ENCODE measurements around the gene GABRG3. TPM values are rescaled to one million over a fixed set of nuclear protein-coding genes. Genes with fewer than 3 reads are reported as not detected.

The GABRG3 gene
- total and polyA plus RNA-seq, 4 experiments from 2014 or later, result not detected

DNA sequence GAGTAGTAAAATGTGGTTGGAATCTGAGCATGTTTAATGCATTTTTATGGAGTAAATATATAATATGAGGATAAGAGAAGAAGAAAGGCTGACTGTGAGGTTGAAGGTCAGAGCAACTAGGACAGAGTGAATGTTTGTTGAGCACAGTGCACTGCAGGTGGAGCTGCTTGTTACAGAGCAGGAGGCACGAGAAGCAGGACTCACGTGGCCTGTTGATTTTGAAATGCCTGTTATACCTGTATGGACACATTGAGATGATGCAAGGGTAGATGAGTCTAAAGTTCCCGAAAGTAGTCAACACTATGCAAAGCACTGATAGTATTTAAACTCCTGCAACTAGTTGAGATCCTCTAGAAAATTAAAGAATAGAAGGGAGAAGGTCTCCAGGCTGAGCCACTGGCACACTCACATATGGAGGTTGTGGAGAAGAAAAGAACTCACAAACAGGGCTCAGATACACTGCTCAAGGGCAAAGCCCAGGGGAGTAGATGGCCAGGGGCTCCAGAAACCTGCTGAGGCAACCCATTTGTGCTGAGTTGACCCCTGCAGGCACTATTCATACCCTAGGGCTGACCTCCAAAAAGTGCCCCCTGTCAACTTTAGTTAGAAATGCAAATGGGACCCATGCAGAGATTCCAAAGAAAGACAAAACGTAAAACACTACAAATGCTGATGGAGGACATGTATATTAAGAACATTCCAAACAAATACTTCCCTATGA, 541.5 kb downstream of the GABRG3 start:
- no peaks in the 10 kb centered on the region for H3K4me1 Mint-ChIP-seq
- intact Hi-C loops (cut with micrococcal nuclease), result no loop called here
- H3K4me3 Mint-ChIP-seq, result no peak overlapping the region
- Histone ChIP-seq H3K4me3 (ENCODE audit: low read length in 2 of 2) (no peak overlapping the region), H3K4me1 (ENCODE audit: insufficient read depth, low read length) (no peaks in the 10 kb centered on the region), H3K27me3 (ENCODE audit: insufficient read depth, low read length) (no peaks in the 10 kb centered on the region), H3K9me3 (ENCODE audit: control insufficient read depth in 1 of 2, low read length in 2 of 2) (no peaks in the 10 kb centered on the region), H3K36me3 (ENCODE audit: insufficient read depth, low read length) (no peaks in the 10 kb centered on the region), H3K27ac (ENCODE audit: low read depth, low read length) (no peak overlapping the region)
- ChIA-PET CTCF (ENCODE audit: partially characterized antibody) (no interaction called here), POLR2A (ENCODE audit: partially characterized antibody) (no interaction called here)
- H3K9me3 Mint-ChIP-seq, result peaks cover 7 to 41% (median 22%) of the 10 kb centered on the region in 8 donors
- DNase-seq, result no peak
- H3K27ac Mint-ChIP-seq, result no peak overlapping the region
- no peaks in the 10 kb centered on the region for H3K36me3 Mint-ChIP-seq
- H3K27me3 Mint-ChIP-seq, result no peaks in the 10 kb centered on the region

DNA sequence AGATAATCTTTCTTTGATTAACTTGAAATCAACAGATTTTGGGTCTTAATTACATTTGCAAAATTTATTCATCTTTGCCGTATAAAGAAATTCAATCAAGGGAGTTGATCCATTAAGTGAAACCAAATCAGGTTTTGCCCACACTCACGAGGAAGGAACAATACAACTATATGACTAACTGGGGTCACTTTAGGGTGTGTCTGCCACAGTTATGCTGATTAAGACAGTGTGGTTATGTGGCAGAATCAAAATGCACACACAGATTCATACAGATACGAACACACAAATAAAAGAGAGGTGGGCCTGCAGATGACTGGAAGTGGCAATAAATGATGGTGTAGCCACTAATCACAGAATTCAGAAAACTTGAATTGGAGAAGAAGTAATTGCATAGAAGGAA, 543.5 kb downstream of the GABRG3 start:
- no peak for DNase-seq
- Mint-ChIP-seq H3K27me3 (no peaks in the 10 kb centered on the region), H3K36me3 (no peaks in the 10 kb centered on the region), H3K9me3 (peaks cover 5 to 39% (median 24%) of the 10 kb centered on the region in 8 donors), H3K27ac (no peak overlapping the region), H3K4me3 (no peak overlapping the region), H3K4me1 (no peaks in the 10 kb centered on the region)
- ChIA-PET POLR2A (ENCODE audit: partially characterized antibody) (no interaction called here), CTCF (ENCODE audit: partially characterized antibody) (no interaction called here)
- Histone ChIP-seq H3K27ac (ENCODE audit: low read depth, low read length) (no peak overlapping the region), H3K27me3 (ENCODE audit: insufficient read depth, low read length) (no peaks in the 10 kb centered on the region), H3K4me3 (ENCODE audit: low read length in 2 of 2) (no peak overlapping the region), H3K36me3 (ENCODE audit: insufficient read depth, low read length) (no peaks in the 10 kb centered on the region), H3K9me3 (ENCODE audit: control insufficient read depth in 1 of 2, low read length in 2 of 2) (no peaks in the 10 kb centered on the region), H3K4me1 (ENCODE audit: insufficient read depth, low read length) (no peaks in the 10 kb centered on the region)
- intact Hi-C loops (cut with micrococcal nuclease), result no loop called here

DNA sequence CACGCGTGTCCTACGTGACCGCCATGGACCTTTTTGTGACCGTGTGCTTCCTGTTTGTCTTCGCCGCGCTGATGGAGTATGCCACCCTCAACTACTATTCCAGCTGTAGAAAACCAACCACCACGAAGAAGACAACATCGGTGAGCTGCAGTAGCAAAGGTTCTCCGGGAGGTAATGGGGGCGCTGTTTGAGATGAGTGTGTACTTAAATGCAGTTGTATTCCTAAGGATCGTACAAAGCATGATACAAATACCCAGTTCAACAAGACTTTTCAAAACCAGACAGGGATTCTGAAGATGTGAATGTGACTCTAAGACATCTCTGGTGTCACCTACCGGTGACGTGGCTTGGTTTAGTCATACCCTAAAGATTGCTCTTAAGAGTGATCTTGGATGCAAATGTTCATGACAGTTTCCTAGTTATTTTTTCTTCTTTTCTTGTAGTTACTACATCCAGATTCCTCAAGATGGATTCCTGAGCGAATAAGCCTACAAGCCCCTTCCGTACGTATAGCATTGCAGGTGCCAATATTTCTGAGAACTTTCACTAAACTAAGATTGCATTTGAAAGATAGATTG, 556.6 kb downstream of the GABRG3 start:
- intact Hi-C loops (cut with micrococcal nuclease), result no loop called here
- no peaks in the 10 kb centered on the region for H3K4me1 Mint-ChIP-seq
- H3K27me3 ChIP-seq (ENCODE audit: insufficient read depth, low read length), result no peaks in the 10 kb centered on the region
- peaks cover 0 to 2% of the 10 kb centered on the region in 2 donors for H3K36me3 Mint-ChIP-seq
- peaks cover 0 to 34% (median 14%) of the 10 kb centered on the region in 8 donors for H3K9me3 Mint-ChIP-seq
- no peak overlapping the region for H3K27ac Mint-ChIP-seq
- H3K4me3 Mint-ChIP-seq, result no peak overlapping the region
- no peaks in the 10 kb centered on the region for H3K27me3 Mint-ChIP-seq
- no peaks in the 10 kb centered on the region for H3K4me1 ChIP-seq (ENCODE audit: insufficient read depth, low read length)
- no peak overlapping the region for H3K4me3 ChIP-seq (ENCODE audit: low read length in 2 of 2)
- H3K27ac ChIP-seq (ENCODE audit: low read depth, low read length), result no peak overlapping the region
- POLR2A ChIA-PET (ENCODE audit: partially characterized antibody), result no interaction called here
- CTCF ChIA-PET (ENCODE audit: partially characterized antibody), result no interaction called here
- no peak for DNase-seq
- no peaks in the 10 kb centered on the region for H3K36me3 ChIP-seq (ENCODE audit: insufficient read depth, low read length)
- H3K9me3 ChIP-seq (ENCODE audit: control insufficient read depth in 1 of 2, low read length in 2 of 2), result peaks cover 0 to under 1% of the 10 kb centered on the region in 2 donors

DNA sequence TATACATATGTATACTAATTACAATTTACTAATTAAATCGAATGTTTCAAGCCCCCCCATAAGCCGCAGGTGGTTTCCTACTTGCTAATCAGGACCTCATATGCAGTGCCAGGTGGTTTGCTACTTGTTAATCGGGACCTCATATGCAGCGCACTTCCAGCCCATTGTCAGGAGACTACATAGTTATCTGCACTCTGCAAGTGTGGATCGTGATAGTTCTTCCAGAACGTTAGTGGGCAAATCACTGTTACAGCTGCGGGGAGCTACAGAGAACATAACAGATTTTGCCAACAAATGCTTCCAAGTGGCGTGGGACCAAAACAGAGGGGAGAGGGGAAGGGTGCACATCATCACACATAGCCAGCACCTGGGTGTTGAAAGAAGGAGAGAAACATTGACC, 558.4 kb downstream of the GABRG3 start:
- intact Hi-C loops (cut with micrococcal nuclease), result no loop called here
- Histone ChIP-seq H3K4me1 (ENCODE audit: insufficient read depth, low read length) (no peaks in the 10 kb centered on the region), H3K36me3 (ENCODE audit: insufficient read depth, low read length) (no peaks in the 10 kb centered on the region), H3K9me3 (ENCODE audit: control insufficient read depth in 1 of 2, low read length in 2 of 2) (peaks cover 0 to 5% of the 10 kb centered on the region in 2 donors), H3K27ac (ENCODE audit: low read depth, low read length) (no peak overlapping the region), H3K4me3 (ENCODE audit: low read length in 2 of 2) (no peak overlapping the region), H3K27me3 (ENCODE audit: insufficient read depth, low read length) (no peaks in the 10 kb centered on the region)
- ChIA-PET CTCF (ENCODE audit: partially characterized antibody) (no interaction called here), POLR2A (ENCODE audit: partially characterized antibody) (no interaction called here)
- no peaks in the 10 kb centered on the region for H3K27me3 Mint-ChIP-seq
- H3K9me3 Mint-ChIP-seq, result peaks cover 0 to 32% (median 8%) of the 10 kb centered on the region in 8 donors
- no peak overlapping the region for H3K27ac Mint-ChIP-seq
- H3K36me3 Mint-ChIP-seq, result peaks cover 0 to 4% of the 10 kb centered on the region in 2 donors
- DNase-seq, result no peak
- H3K4me3 Mint-ChIP-seq, result no peak overlapping the region
- no peaks in the 10 kb centered on the region for H3K4me1 Mint-ChIP-seq

DNA sequence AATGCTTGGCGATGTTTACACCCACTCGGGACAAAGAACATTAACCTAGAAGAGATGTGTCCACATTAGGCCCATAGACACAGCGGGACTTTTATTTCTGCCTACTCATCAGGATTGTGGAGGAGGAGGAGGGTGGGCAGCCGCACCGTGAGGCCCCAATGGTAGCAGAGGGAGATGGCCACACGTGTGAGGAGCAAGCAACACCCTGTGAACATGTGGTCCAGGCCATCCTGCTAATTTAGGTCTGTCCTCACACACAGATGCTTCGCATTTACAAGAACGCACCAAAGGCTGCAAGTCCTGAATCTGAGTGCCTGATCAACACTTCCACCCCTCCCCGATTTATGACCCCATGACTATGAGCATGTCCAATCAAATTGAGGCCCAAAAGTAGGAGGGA, 560.0 kb downstream of the GABRG3 start:
- no peaks in the 10 kb centered on the region for H3K4me1 ChIP-seq (ENCODE audit: insufficient read depth, low read length)
- Mint-ChIP-seq H3K4me1 (no peaks in the 10 kb centered on the region), H3K9me3 (peaks cover 0 to 26% (median 8%) of the 10 kb centered on the region in 8 donors), H3K27me3 (no peaks in the 10 kb centered on the region), H3K36me3 (peaks cover 0 to 4% of the 10 kb centered on the region in 2 donors), H3K27ac (no peak overlapping the region), H3K4me3 (no peak overlapping the region)
- ChIA-PET POLR2A (ENCODE audit: partially characterized antibody) (no interaction called here), CTCF (ENCODE audit: partially characterized antibody) (no interaction called here)
- H3K4me3 ChIP-seq (ENCODE audit: low read length in 2 of 2), result no peak overlapping the region
- no peaks in the 10 kb centered on the region for H3K27me3 ChIP-seq (ENCODE audit: insufficient read depth, low read length)
- no peak overlapping the region for H3K27ac ChIP-seq (ENCODE audit: low read depth, low read length)
- no peaks in the 10 kb centered on the region for H3K36me3 ChIP-seq (ENCODE audit: insufficient read depth, low read length)
- peaks cover 0 to 5% of the 10 kb centered on the region in 2 donors for H3K9me3 ChIP-seq (ENCODE audit: control insufficient read depth in 1 of 2, low read length in 2 of 2)
- intact Hi-C loops (cut with micrococcal nuclease), result no loop called here
- no peak for DNase-seq

DNA sequence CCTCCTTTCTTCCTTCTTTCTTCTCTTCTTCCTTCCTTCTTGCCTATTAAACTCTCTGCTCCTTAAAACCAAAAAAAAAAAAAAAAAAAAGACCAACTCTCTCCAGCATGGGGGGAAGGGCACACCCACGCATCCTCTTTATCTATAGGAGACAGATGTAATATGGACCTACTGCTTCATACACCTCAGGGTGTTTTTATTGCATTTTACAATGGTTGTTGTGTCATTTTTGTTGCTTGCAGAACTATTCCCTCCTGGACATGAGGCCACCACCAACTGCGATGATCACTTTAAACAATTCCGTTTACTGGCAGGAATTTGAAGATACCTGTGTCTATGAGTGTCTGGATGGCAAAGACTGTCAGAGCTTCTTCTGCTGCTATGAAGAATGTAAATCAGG, 561.4 kb downstream of the GABRG3 start:
- no peak overlapping the region for H3K27ac ChIP-seq (ENCODE audit: low read depth, low read length)
- H3K9me3 Mint-ChIP-seq, result peaks cover 0 to 20% (median 4%) of the 10 kb centered on the region in 8 donors
- CTCF ChIA-PET (ENCODE audit: partially characterized antibody), result no interaction called here
- peaks cover 0 to 5% of the 10 kb centered on the region in 2 donors for H3K9me3 ChIP-seq (ENCODE audit: control insufficient read depth in 1 of 2, low read length in 2 of 2)
- no peaks in the 10 kb centered on the region for H3K27me3 Mint-ChIP-seq
- H3K4me3 ChIP-seq (ENCODE audit: low read length in 2 of 2), result no peak overlapping the region
- H3K27ac Mint-ChIP-seq, result no peak overlapping the region
- POLR2A ChIA-PET (ENCODE audit: partially characterized antibody), result no interaction called here
- H3K4me3 Mint-ChIP-seq, result no peak overlapping the region
- no peaks in the 10 kb centered on the region for H3K4me1 Mint-ChIP-seq
- H3K36me3 ChIP-seq (ENCODE audit: insufficient read depth, low read length), result no peaks in the 10 kb centered on the region
- H3K36me3 Mint-ChIP-seq, result peaks cover 0 to 4% of the 10 kb centered on the region in 2 donors
- H3K27me3 ChIP-seq (ENCODE audit: insufficient read depth, low read length), result no peaks in the 10 kb centered on the region
- intact Hi-C loops (cut with micrococcal nuclease), result no loop called here
- H3K4me1 ChIP-seq (ENCODE audit: insufficient read depth, low read length), result no peaks in the 10 kb centered on the region
- no peak for DNase-seq

DNA sequence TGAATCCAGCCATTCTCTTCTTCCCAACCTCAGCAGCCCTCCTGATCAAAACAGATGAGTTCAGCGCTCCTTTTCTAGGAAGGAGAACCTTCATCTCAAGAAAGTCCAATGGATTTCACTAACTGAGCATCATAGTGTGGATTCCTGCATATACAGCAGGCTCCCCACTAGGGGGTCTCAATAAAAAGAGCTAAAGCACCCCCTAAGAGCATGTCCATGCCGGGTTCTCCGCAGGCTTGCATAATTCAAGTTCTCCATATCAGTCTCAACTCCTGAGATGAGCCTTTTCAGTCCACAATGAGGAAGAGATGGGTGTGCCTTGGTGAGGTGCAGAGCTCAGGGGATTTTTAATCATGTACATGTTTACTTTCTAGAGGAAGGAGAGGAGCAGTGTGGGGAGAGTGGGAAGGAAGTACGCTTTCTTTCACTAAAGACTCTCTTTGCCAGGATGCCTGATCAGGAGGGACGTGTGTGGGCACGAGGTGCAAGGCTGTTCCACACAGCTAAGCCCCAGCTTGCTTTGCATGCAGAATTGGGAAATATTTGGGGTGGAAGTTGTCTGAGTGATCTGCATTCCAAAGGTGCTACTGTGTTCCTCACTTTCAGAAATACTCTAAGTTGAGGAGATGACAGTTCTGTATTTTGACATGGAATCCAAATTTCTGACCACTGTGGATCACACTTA, 564.6 kb downstream of the GABRG3 start:
- peaks cover 0 to 4% of the 10 kb centered on the region in 2 donors for H3K36me3 Mint-ChIP-seq
- no peak overlapping the region for H3K4me3 Mint-ChIP-seq
- DNase-seq, result no peak
- Histone ChIP-seq H3K36me3 (ENCODE audit: insufficient read depth, low read length) (no peaks in the 10 kb centered on the region), H3K4me1 (ENCODE audit: insufficient read depth, low read length) (no peaks in the 10 kb centered on the region), H3K27ac (ENCODE audit: low read depth, low read length) (no peak overlapping the region), H3K4me3 (ENCODE audit: low read length in 2 of 2) (no peak overlapping the region), H3K9me3 (ENCODE audit: control insufficient read depth in 1 of 2, low read length in 2 of 2) (peaks cover 0 to 5% of the 10 kb centered on the region in 2 donors), H3K27me3 (ENCODE audit: insufficient read depth, low read length) (no peaks in the 10 kb centered on the region)
- CTCF ChIA-PET (ENCODE audit: partially characterized antibody), result no interaction called here
- no peaks in the 10 kb centered on the region for H3K4me1 Mint-ChIP-seq
- intact Hi-C loops (cut with micrococcal nuclease), result no loop called here
- POLR2A ChIA-PET (ENCODE audit: partially characterized antibody), result no interaction called here
- H3K27ac Mint-ChIP-seq, result no peak overlapping the region
- H3K9me3 Mint-ChIP-seq, result peaks cover 0 to 26% (median 7%) of the 10 kb centered on the region in 8 donors
- H3K27me3 Mint-ChIP-seq, result no peaks in the 10 kb centered on the region

All from CD4-positive, alpha-beta memory T cell (primary cell).